Measurements from ENCODE around the gene DOK5. TPM values are rescaled to one million over a fixed set of nuclear protein-coding genes. Genes with fewer than 3 reads are reported as not detected.

DOK5 gene
- total RNA-seq, 1 donor from 2014 or later, result 14.3 TPM

- no peak for DNase-seq
- no peak for TF ChIP-seq CTCF (IDR thresholded peaks at IDR 0.05; ENCODE audit: borderline replicate concordance)
- Histone ChIP-seq H3K9me3 (replicated peaks) (no peaks in the 10 kb centered on the region), H3K27ac (replicated peaks) (no peak overlapping the region), H3K4me3 (no peak overlapping the region), H3K4me1 (no peaks in the 10 kb centered on the region), H3K27me3 (ENCODE audit: low read depth) (no peaks in the 10 kb centered on the region), H3K36me3 (no peaks in the 10 kb centered on the region)
- intact Hi-C loops (cut with micrococcal nuclease), result loop anchor here (5.0 kb wide), 1 partner anchor 551 kb away; no protein-coding TSS in a partner anchor
Measured at GRCh38 chr20:54643761-54644160, 168.4 kb downstream of the DOK5 start.

GRCh38 chr20:54645445-54646155 lies 170.2 kb downstream of the DOK5 start:
- no peaks in the 10 kb centered on the region for H3K9me3 ChIP-seq (replicated peaks)
- H3K27me3 ChIP-seq (ENCODE audit: low read depth), result no peaks in the 10 kb centered on the region
- intact Hi-C loops (cut with micrococcal nuclease), result no loop called here
- no peaks in the 10 kb centered on the region for H3K36me3 ChIP-seq
- no peak overlapping the region for H3K4me3 ChIP-seq
- no peak for TF ChIP-seq CTCF (IDR thresholded peaks at IDR 0.05; ENCODE audit: borderline replicate concordance)
- H3K4me1 ChIP-seq, result peaks cover 5% of the 10 kb centered on the region
- H3K27ac ChIP-seq (replicated peaks), result no peak overlapping the region
- DNase-seq, result no peak

- Histone ChIP-seq H3K4me1 (peaks cover 5% of the 10 kb centered on the region), H3K4me3 (no peak overlapping the region), H3K36me3 (no peaks in the 10 kb centered on the region), H3K27me3 (ENCODE audit: low read depth) (no peaks in the 10 kb centered on the region), H3K27ac (replicated peaks) (no peak overlapping the region), H3K9me3 (replicated peaks) (no peaks in the 10 kb centered on the region)
- no peak for TF ChIP-seq CTCF (IDR thresholded peaks at IDR 0.05; ENCODE audit: borderline replicate concordance)
- DNase-seq, result no peak
- intact Hi-C loops (cut with micrococcal nuclease), result no loop called here
Measured at GRCh38 chr20:54646156-54646517, 170.7 kb downstream of the DOK5 start.

GRCh38 chr20:54648421-54649142 lies 173.2 kb downstream of the DOK5 start:
- Histone ChIP-seq H3K36me3 (no peaks in the 10 kb centered on the region), H3K4me1 (peaks cover 5% of the 10 kb centered on the region), H3K4me3 (no peak overlapping the region), H3K9me3 (replicated peaks) (no peaks in the 10 kb centered on the region), H3K27me3 (ENCODE audit: low read depth) (no peaks in the 10 kb centered on the region), H3K27ac (replicated peaks) (no peak overlapping the region)
- TF ChIP-seq CTCF (IDR thresholded peaks at IDR 0.05; ENCODE audit: borderline replicate concordance), result no peak
- no peak for DNase-seq
- intact Hi-C loops (cut with micrococcal nuclease), result no loop called here

- intact Hi-C loops (cut with micrococcal nuclease), result no loop called here
- TF ChIP-seq CTCF (IDR thresholded peaks at IDR 0.05; ENCODE audit: borderline replicate concordance), result peak; percentile 86
- no peaks in the 10 kb centered on the region for H3K9me3 ChIP-seq (replicated peaks)
- H3K4me3 ChIP-seq, result no peak overlapping the region
- no peak overlapping the region for H3K27ac ChIP-seq (replicated peaks)
- peaks cover 5% of the 10 kb centered on the region for H3K4me1 ChIP-seq
- DNase-seq, result peak; percentile 75
- no peaks in the 10 kb centered on the region for H3K36me3 ChIP-seq
- no peaks in the 10 kb centered on the region for H3K27me3 ChIP-seq (ENCODE audit: low read depth)
Measured at GRCh38 chr20:54649511-54649962, 174.1 kb downstream of the DOK5 start.

All from left ventricle myocardium inferior (tissue), 1 donor.